Mesothelial cell of epicardium (in vitro differentiated cells): Measurements from ENCODE around the gene C10orf67. TPM values are rescaled to one million over a fixed set of nuclear protein-coding genes. Genes with fewer than 3 reads are reported as not detected.

ENCODE experiments used
- DNase-seq, 2 experiments: peaks; one replicate each; pipeline ENCODE4 v3.0.0; 2021; ENCODE audit warnings: low spot score in 2 of 2; ENCODE audit not compliant: unreplicated experiment in 2 of 2
- H3K27ac Mint-ChIP-seq: 2 replicates; pipeline ENCODE4 v1.8.0; 2021; ENCODE audit warnings: mixed read lengths
- H3K27me3 Mint-ChIP-seq: 2 replicates; pipeline ENCODE4 v1.8.0; 2021; ENCODE audit warnings: low read depth, mixed read lengths
- H3K36me3 Mint-ChIP-seq: 2 replicates; pipeline ENCODE4 v1.8.0; 2021; ENCODE audit warnings: mixed read lengths
- H3K4me1 Mint-ChIP-seq: 2 replicates; pipeline ENCODE4 v1.8.0; 2021; ENCODE audit warnings: mixed read lengths
- H3K4me3 Mint-ChIP-seq: 2 replicates; pipeline ENCODE4 v1.8.0; 2021; ENCODE audit warnings: mild to moderate bottlenecking, moderate library complexity, mixed read lengths
- H3K9me3 Mint-ChIP-seq: 2 replicates; pipeline ENCODE4 v1.8.0; 2021; ENCODE audit warnings: mixed read lengths
- total RNA-seq: library from RNA; stranded (reverse); gene quantifications from 3 replicates; pipeline ENCODE4 v1.2.1, GENCODE V29; 2021
- TF ChIP-seq, protein P1 (sequence below): fragments of 200-600 bp; sonication (generic); IDR thresholded peaks from one replicate; pipeline ENCODE4 v1.5.0; 2021; ENCODE audit warnings: antibody characterized with exemption; ENCODE audit not compliant: unreplicated experiment

The C10orf67 gene
- total RNA-seq, 1 donor from 2014 or later: 0.11 TPM

DNA sequence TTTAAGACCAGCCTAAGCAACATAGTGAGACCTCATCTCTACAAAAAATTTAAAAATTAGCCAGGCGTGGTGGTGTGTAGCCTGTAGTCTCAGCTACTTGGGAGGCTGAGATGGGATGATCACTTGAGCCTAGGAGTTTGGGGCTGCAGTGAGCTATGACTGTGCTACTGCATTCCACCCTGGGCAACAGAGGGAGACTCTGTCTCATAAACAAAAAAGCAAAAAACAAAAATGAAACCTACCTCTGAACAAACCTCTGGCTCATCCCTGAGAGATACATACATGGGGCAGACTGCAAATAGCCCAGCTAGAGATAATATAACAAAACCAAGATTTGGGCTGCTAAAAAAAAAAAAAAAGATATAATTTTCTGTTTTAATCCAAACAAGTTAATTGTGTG, 19.5 kb downstream of the C10orf67 start:
- no peak overlapping the region for H3K4me3 Mint-ChIP-seq
- peaks cover 35% of the 10 kb centered on the region for H3K27me3 Mint-ChIP-seq
- no peak overlapping the region for H3K27ac Mint-ChIP-seq
- H3K36me3 Mint-ChIP-seq: no peaks in the 10 kb centered on the region
- H3K4me1 Mint-ChIP-seq: no peaks in the 10 kb centered on the region
- no peaks in the 10 kb centered on the region for H3K9me3 Mint-ChIP-seq
- TF ChIP-seq, protein P1, sequence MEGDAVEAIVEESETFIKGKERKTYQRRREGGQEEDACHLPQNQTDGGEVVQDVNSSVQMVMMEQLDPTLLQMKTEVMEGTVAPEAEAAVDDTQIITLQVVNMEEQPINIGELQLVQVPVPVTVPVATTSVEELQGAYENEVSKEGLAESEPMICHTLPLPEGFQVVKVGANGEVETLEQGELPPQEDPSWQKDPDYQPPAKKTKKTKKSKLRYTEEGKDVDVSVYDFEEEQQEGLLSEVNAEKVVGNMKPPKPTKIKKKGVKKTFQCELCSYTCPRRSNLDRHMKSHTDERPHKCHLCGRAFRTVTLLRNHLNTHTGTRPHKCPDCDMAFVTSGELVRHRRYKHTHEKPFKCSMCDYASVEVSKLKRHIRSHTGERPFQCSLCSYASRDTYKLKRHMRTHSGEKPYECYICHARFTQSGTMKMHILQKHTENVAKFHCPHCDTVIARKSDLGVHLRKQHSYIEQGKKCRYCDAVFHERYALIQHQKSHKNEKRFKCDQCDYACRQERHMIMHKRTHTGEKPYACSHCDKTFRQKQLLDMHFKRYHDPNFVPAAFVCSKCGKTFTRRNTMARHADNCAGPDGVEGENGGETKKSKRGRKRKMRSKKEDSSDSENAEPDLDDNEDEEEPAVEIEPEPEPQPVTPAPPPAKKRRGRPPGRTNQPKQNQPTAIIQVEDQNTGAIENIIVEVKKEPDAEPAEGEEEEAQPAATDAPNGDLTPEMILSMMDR: no peak
- no peak for DNase-seq

DNA sequence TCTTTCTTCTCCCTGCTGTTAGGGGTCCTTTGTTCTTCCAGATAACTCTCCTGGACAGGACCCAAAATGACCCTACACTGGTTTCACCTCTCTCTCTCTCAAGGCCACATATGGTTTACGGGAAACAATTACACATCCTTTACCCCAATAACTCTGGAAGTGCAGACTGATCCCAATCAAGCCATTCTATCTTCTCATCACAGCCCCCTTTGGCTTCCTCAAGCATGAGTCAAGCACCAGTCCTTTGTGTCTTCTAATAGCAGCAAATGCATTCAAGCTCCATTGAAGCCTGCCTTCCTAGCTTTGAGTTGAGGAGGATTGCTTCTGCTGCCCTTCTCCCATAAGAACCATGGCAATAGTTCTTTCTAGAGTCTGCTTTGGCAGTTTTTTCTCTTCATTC, 20.2 kb downstream of the C10orf67 start:
- H3K27me3 Mint-ChIP-seq: peaks cover 32% of the 10 kb centered on the region
- H3K4me1 Mint-ChIP-seq: peaks cover 1% of the 10 kb centered on the region

DNA sequence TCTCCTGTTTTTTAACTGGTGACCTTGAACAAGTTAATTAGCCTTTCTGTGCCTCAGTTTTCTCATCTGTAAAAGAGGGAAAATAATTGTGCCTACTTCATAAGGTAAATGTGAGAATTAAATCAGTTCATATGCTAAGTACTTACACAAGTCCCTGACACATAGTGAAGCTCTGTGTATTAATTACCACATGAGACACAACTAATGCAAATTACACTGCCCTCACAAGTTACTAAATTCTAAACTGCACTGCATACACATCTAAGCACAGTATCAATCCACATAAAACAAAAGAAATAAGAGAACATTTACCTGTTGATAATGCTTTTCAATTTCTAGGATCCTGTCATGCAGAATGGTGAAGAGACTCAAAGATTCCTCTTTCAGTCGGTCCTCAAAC, 22.5 kb downstream of the C10orf67 start:
- Mint-ChIP-seq H3K27me3 (peaks cover 24% of the 10 kb centered on the region), H3K4me1 (peaks cover 1% of the 10 kb centered on the region), H3K36me3 (no peaks in the 10 kb centered on the region), H3K27ac (no peak overlapping the region), H3K4me3 (no peak overlapping the region), H3K9me3 (no peaks in the 10 kb centered on the region)
- no peak for DNase-seq
- TF ChIP-seq, protein P1: no peak

More for the DNA sequence above, 20.2 kb downstream of the C10orf67 start:
- Mint-ChIP-seq H3K27ac (no peak overlapping the region), H3K4me3 (no peak overlapping the region), H3K36me3 (no peaks in the 10 kb centered on the region), H3K9me3 (no peaks in the 10 kb centered on the region)
- DNase-seq: no peak
- TF ChIP-seq, protein P1: no peak

DNA sequence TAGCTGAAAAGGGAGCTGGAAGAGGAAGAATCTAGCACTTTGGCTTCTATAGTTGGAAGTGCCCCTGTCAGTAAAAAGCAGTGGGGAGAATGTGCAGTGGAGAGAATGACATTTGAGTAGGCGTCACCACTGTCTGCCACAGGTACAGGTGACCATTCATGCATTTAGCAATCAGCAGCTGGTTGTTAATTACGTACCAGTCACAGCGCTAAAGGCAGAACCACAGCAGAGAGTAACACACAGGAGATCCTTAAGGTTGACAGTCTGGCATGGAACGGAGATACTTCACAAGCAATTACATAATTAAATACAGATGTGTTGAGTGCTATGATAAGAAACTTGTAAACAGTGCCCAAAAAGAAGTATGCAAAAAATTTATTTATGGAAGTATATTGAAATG, 24.8 kb downstream of the C10orf67 start:
- no peak overlapping the region for H3K4me3 Mint-ChIP-seq
- TF ChIP-seq, protein P1: no peak
- H3K9me3 Mint-ChIP-seq: no peaks in the 10 kb centered on the region
- H3K36me3 Mint-ChIP-seq: no peaks in the 10 kb centered on the region
- H3K4me1 Mint-ChIP-seq: peaks cover 1% of the 10 kb centered on the region
- no peak for DNase-seq
- no peak overlapping the region for H3K27ac Mint-ChIP-seq
- peaks cover 9% of the 10 kb centered on the region for H3K27me3 Mint-ChIP-seq

DNA sequence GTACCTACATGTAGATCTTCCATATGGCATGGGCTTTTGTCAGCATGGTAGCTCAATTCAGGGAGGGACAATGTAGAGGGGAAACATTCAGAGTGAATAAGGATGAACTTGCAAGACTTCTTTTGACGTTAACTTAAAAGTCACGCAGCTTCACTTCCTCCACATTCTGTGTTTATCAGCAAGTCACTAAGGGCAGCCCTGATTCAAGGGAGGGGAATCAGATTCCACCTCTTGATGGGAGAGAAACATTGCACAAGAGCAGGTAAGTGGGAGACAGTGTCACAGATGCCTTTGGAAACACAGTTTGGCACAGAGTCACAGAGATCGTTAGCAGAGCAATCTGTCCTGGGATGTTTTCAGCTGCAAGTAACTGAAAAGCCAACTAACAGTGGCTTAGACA, 26.2 kb downstream of the C10orf67 start:
- H3K9me3 Mint-ChIP-seq: no peaks in the 10 kb centered on the region
- H3K27me3 Mint-ChIP-seq: peaks cover 9% of the 10 kb centered on the region
- H3K27ac Mint-ChIP-seq: no peak overlapping the region
- no peaks in the 10 kb centered on the region for H3K36me3 Mint-ChIP-seq
- H3K4me1 Mint-ChIP-seq: peaks cover 1% of the 10 kb centered on the region
- no peak for DNase-seq
- TF ChIP-seq, protein P1: no peak
- no peak overlapping the region for H3K4me3 Mint-ChIP-seq

DNA sequence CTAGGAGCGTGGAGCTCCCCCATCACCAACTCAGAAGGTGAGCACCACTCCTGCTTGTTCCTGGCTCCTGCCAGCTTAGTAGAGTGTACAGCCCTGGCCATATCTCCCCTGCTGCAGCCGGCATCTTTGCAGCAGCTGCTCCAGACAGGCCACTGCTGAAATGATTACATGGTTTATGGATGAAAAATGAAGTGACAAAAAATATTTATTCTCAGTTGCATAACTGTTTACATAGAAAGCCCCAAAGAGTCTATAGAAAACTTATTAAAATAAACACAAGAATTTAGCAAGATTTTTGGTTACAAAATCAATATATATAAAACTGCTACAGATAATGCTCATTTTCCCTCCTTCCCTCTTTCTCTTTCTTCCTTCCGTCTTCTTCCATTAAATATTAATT, 27.2 kb downstream of the C10orf67 start:
- Mint-ChIP-seq H3K4me3 (no peak overlapping the region), H3K9me3 (no peaks in the 10 kb centered on the region), H3K27ac (no peak overlapping the region), H3K36me3 (no peaks in the 10 kb centered on the region), H3K27me3 (peaks cover 15% of the 10 kb centered on the region), H3K4me1 (peaks cover 1% of the 10 kb centered on the region)
- TF ChIP-seq, protein P1: no peak
- no peak for DNase-seq
